H9 (cell line): ENCODE data around the gene PPIF. TPM values are rescaled to one million over a fixed set of nuclear protein-coding genes. Genes with fewer than 3 reads are reported as not detected.

Experiments used
- DNase-seq: peaks from one replicate; pipeline ENCODE4 v3.0.0-alpha.2; 2017
- H2AFZ ChIP-seq: one replicate; pipeline ENCODE4 v1.6.1; 2013; ENCODE audit warnings: mild to moderate bottlenecking, low read length, control low read depth, moderate library complexity
- H2AK5ac ChIP-seq: 2 replicates; pipeline ENCODE4 v1.6.1; 2013; ENCODE audit warnings: low read length, control low read depth, mixed read lengths; ENCODE audit not compliant: insufficient read length
- H2BK120ac ChIP-seq: one replicate; pipeline ENCODE4 v1.6.1; 2013; ENCODE audit warnings: low read depth, mild to moderate bottlenecking, low read length, control low read depth, inconsistent platforms; ENCODE audit not compliant: poor library complexity, severe bottlenecking
- H2BK12ac ChIP-seq: 2 replicates; pipeline ENCODE4 v1.6.1; 2013; ENCODE audit warnings: low read length, control low read depth, mixed read lengths, low read depth; ENCODE audit not compliant: insufficient read length
- H2BK15ac ChIP-seq: 2 replicates; pipeline ENCODE4 v1.6.1; 2013; ENCODE audit warnings: low read depth, low read length, control low read depth
- H2BK20ac ChIP-seq: one replicate; pipeline ENCODE4 v1.6.1; 2013; ENCODE audit warnings: low read depth, mild to moderate bottlenecking, low read length, control low read depth, inconsistent platforms; ENCODE audit not compliant: poor library complexity, severe bottlenecking
- H2BK5ac ChIP-seq: 2 replicates; pipeline ENCODE4 v1.6.1; 2013; ENCODE audit warnings: low read length, control low read depth, mixed read lengths; ENCODE audit not compliant: insufficient read length
- H3K14ac ChIP-seq: 2 replicates; pipeline ENCODE4 v1.6.1; 2013; ENCODE audit warnings: low read length, control low read depth; ENCODE audit not compliant: insufficient read depth
- H3K18ac ChIP-seq: 2 replicates; pipeline ENCODE4 v1.6.1; 2013; ENCODE audit warnings: low read depth, mild to moderate bottlenecking, mixed read lengths, low read length, control low read depth; ENCODE audit not compliant: insufficient read length
- H3K23ac ChIP-seq: 2 replicates; pipeline ENCODE4 v1.6.1; 2013; ENCODE audit warnings: low read length, control low read depth, mixed read lengths, low read depth; ENCODE audit not compliant: insufficient read length
- H3K23me2 ChIP-seq: 2 replicates; pipeline ENCODE4 v1.6.1; 2013; ENCODE audit warnings: low read depth, mild to moderate bottlenecking, mixed read lengths, low read length, control low read depth; ENCODE audit not compliant: insufficient read length, poor library complexity, severe bottlenecking
- H3K27ac ChIP-seq: 2 replicates; pipeline ENCODE4 v1.5.1; 2013; ENCODE audit warnings: low read length, control low read depth, mixed read lengths, low read depth; ENCODE audit not compliant: insufficient read length
- H3K27me3 ChIP-seq: 2 replicates; pipeline ENCODE4 v1.6.1; 2013; ENCODE audit warnings: low read length, control low read depth, inconsistent platforms; ENCODE audit not compliant: insufficient read depth
- H3K4ac ChIP-seq: 2 replicates; pipeline ENCODE4 v1.6.1; 2013; ENCODE audit warnings: low read depth, mild to moderate bottlenecking, control low read depth, inconsistent platforms, low read length, moderate library complexity
- H3K4me1 ChIP-seq: 2 replicates; pipeline ENCODE4 v1.6.1; 2013; ENCODE audit warnings: low read length, control low read depth, inconsistent platforms; ENCODE audit not compliant: insufficient read depth
- H3K4me2 ChIP-seq: 2 replicates; pipeline ENCODE4 v1.6.1; 2013; ENCODE audit warnings: low read length, control low read depth, mixed read lengths; ENCODE audit not compliant: insufficient read length, insufficient read depth
- H3K56ac ChIP-seq: 2 replicates; pipeline ENCODE4 v1.6.1; 2013; ENCODE audit warnings: low read depth, mild to moderate bottlenecking, mixed read lengths, low read length, control low read depth; ENCODE audit not compliant: insufficient read length
- H3K79me1 ChIP-seq: 2 replicates; pipeline ENCODE4 v1.6.1; 2013; ENCODE audit warnings: low read depth, mild to moderate bottlenecking, moderate library complexity, low read length, control low read depth, inconsistent platforms; ENCODE audit not compliant: insufficient read depth, poor library complexity, severe bottlenecking
- H3K79me2 ChIP-seq: 2 replicates; pipeline ENCODE4 v1.6.1; 2013; ENCODE audit warnings: low read length, control low read depth, inconsistent platforms; ENCODE audit not compliant: insufficient read depth
- H3K9ac ChIP-seq: 2 replicates; pipeline ENCODE4 v1.6.1; 2013; ENCODE audit warnings: low read length, control low read depth, mixed read lengths; ENCODE audit not compliant: insufficient read length; ENCODE audit errors: extremely low read depth
- H3K9me3 ChIP-seq: one replicate; pipeline ENCODE4 v1.6.1; 2013; ENCODE audit warnings: low read depth, low read length, inconsistent platforms; ENCODE audit not compliant: control insufficient read depth
- H3T11ph ChIP-seq: one replicate; pipeline ENCODE4 v1.6.1; 2013; ENCODE audit warnings: mild to moderate bottlenecking, low read length, control low read depth, inconsistent platforms
- H4K20me1 ChIP-seq: one replicate; pipeline ENCODE4 v1.6.1; 2013; ENCODE audit not compliant: control insufficient read depth, insufficient read length, insufficient read depth
- H4K5ac ChIP-seq: 2 replicates; pipeline ENCODE4 v1.6.1; 2013; ENCODE audit warnings: low read depth, mild to moderate bottlenecking, mixed read lengths, low read length, control low read depth; ENCODE audit not compliant: insufficient read length
- H4K8ac ChIP-seq: replicated peaks from 2 replicates; pipeline ENCODE4 v1.6.1; 2013; ENCODE audit warnings: low read length, control low read depth, mixed read lengths, low read depth; ENCODE audit not compliant: insufficient read length
- H4K91ac ChIP-seq: 2 replicates; pipeline ENCODE4 v1.6.1; 2013; ENCODE audit warnings: low read depth, mild to moderate bottlenecking, moderate library complexity, mixed read lengths, low read length, control low read depth; ENCODE audit not compliant: insufficient read length
- H3K27ac Mint-ChIP-seq, 3 experiments: 2 replicates in 2 of 3; 3 replicates in 1 of 3; pipeline ENCODE4 v1.8.0; 2020 to 2021; ENCODE audit warnings: mixed read lengths in 3 of 3, mild to moderate bottlenecking in 1 of 3, moderate library complexity in 1 of 3
- H3K27me3 Mint-ChIP-seq: 2 replicates; pipeline ENCODE4 v1.8.0; 2021; ENCODE audit warnings: low read depth, mild to moderate bottlenecking, moderate library complexity, mixed read lengths
- H3K36me3 Mint-ChIP-seq, 3 experiments: 2 replicates in 2 of 3; 3 replicates in 1 of 3; pipeline ENCODE4 v1.8.0; 2020 to 2021; ENCODE audit warnings: low read depth in 3 of 3, mixed read lengths in 3 of 3; ENCODE audit not compliant: insufficient read depth in 1 of 3
- H3K4me1 Mint-ChIP-seq, 2 experiments: 2 replicates each; pipeline ENCODE4 v1.8.0; 2020; ENCODE audit warnings: mixed read lengths in 2 of 2
- H3K4me3 Mint-ChIP-seq, 2 experiments: 2 replicates in 1 of 2; 3 replicates in 1 of 2; pipeline ENCODE4 v1.8.0; 2020 to 2021; ENCODE audit warnings: mild to moderate bottlenecking in 2 of 2, mixed read lengths in 2 of 2, moderate library complexity in 1 of 2
- H3K9me3 Mint-ChIP-seq, 2 experiments: 2 replicates in 1 of 2; 3 replicates in 1 of 2; pipeline ENCODE4 v1.8.0; 2020; ENCODE audit warnings: mild to moderate bottlenecking in 2 of 2, mixed read lengths in 2 of 2, moderate library complexity in 1 of 2
- WGBS: extraction: QIAGEN DNeasy Blood & Tissue Kit; methylation state at CpG from one replicate; pipeline ENCODE4 v1.1.7; 2013; ENCODE audit warnings: missing lambda C conversion rate, low lambda C conversion rate, mixed read lengths; ENCODE audit not compliant: insufficient read length; ENCODE audit errors: extremely low coverage; 5-methylcytosine and 5-hydroxymethylcytosine counted together
- total RNA-seq: library from RNA; stranded (reverse); gene quantifications from 2 replicates; pipeline ENCODE4 v1.2.1, GENCODE V29; 2021
- TF ChIP-seq, protein P1 (sequence below): fragments of 200-600 bp; sonication (generic); conservative IDR thresholded peaks from 3 replicates; pipeline ENCODE4 v1.8.0; 2021; ENCODE audit warnings: antibody characterized with exemption, mild to moderate bottlenecking

PPIF gene
- total RNA-seq, 1 experiment from 2014 or later = 79.7 TPM

DNA sequence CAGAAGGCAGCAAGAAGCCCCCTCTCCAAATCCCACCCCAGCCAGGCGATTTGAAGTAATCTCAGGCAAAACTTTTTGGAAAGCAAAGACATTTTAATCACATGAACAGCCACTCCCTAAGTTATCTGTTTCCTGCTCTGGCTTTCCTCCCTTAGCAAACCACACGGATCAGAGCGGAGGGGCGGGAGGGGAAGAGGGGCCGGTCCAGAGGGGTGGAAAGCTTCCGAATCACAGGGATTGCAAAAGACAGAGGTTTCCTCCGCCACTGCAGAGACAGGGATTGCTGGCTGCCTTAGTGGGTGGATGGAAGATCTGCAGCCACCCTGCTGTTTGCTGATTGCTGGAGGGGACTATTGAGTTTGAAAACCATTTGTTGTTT, 57.0 kb downstream of the PPIF start:
- H3K18ac ChIP-seq = no peak overlapping the region
- no peak overlapping the region for H2BK20ac ChIP-seq
- H3K56ac ChIP-seq = no peak overlapping the region
- no peak overlapping the region for H4K5ac ChIP-seq
- Mint-ChIP-seq H3K4me3 (peak overlapping the region; percentile 24 to 73; a peak in 4 of 5 replicates), H3K27me3 (peaks cover 1% of the 10 kb centered on the region; the same call in 1 of the 2 replicates), H3K36me3 (no peaks in the 10 kb centered on the region), H3K27ac (no peak overlapping the region), H3K4me1 (peaks cover 36 to 42% of the 10 kb centered on the region in 2 experiments), H3K9me3 (no peaks in the 10 kb centered on the region)
- no peak overlapping the region for H2BK12ac ChIP-seq
- H3K23ac ChIP-seq = no peak overlapping the region
- H4K8ac ChIP-seq = no peak overlapping the region
- H3K79me1 ChIP-seq = no peaks in the 10 kb centered on the region
- H3K9me3 ChIP-seq = no peaks in the 10 kb centered on the region
- H3K27ac ChIP-seq = no peak overlapping the region
- H3K4ac ChIP-seq = no peak overlapping the region
- H3K9ac ChIP-seq = no peak overlapping the region
- no peak overlapping the region for H2BK5ac ChIP-seq
- H2AFZ ChIP-seq = no peak overlapping the region
- H4K91ac ChIP-seq = no peak overlapping the region
- no peak overlapping the region for H2BK15ac ChIP-seq
- DNase-seq = no peak
- no peaks in the 10 kb centered on the region for H3K27me3 ChIP-seq
- TF ChIP-seq, protein P1, sequence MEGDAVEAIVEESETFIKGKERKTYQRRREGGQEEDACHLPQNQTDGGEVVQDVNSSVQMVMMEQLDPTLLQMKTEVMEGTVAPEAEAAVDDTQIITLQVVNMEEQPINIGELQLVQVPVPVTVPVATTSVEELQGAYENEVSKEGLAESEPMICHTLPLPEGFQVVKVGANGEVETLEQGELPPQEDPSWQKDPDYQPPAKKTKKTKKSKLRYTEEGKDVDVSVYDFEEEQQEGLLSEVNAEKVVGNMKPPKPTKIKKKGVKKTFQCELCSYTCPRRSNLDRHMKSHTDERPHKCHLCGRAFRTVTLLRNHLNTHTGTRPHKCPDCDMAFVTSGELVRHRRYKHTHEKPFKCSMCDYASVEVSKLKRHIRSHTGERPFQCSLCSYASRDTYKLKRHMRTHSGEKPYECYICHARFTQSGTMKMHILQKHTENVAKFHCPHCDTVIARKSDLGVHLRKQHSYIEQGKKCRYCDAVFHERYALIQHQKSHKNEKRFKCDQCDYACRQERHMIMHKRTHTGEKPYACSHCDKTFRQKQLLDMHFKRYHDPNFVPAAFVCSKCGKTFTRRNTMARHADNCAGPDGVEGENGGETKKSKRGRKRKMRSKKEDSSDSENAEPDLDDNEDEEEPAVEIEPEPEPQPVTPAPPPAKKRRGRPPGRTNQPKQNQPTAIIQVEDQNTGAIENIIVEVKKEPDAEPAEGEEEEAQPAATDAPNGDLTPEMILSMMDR = no peak
- no peaks in the 10 kb centered on the region for H4K20me1 ChIP-seq
- no peak overlapping the region for H2BK120ac ChIP-seq
- no peaks in the 10 kb centered on the region for H3K79me2 ChIP-seq
- H3K4me2 ChIP-seq = peak overlapping the region; percentile 44
- H3K23me2 ChIP-seq = peaks cover 3% of the 10 kb centered on the region
- H3K14ac ChIP-seq = no peak overlapping the region
- no peak overlapping the region for H2AK5ac ChIP-seq
- WGBS = no CpG with 5 or more reads among the region's 7 CpGs
- peaks cover 6% of the 10 kb centered on the region; the same call in 1 of the 2 replicates for H3K4me1 ChIP-seq
- H3T11ph ChIP-seq = no peak overlapping the region
